ENCODE results near the gene NT5C1A.

Gene NT5C1A

GRCh38 chr1:39663559-39663958 is 8.3 kb downstream of the NT5C1A start:
- DNase-seq (ENCODE audit: extremely low read depth in 1 of 2, low read depth in 1 of 2), result no peak

GRCh38 chr1:39662861-39663260 is 9.0 kb downstream of the NT5C1A start:
- DNase-seq (ENCODE audit: extremely low read depth in 1 of 2, low read depth in 1 of 2), result no peak

GRCh38 chr1:39659538-39659937 is 12.4 kb downstream of the NT5C1A start:
- no peak for DNase-seq (ENCODE audit: extremely low read depth in 1 of 2, low read depth in 1 of 2)

GRCh38 chr1:39659110-39659509 is 12.8 kb downstream of the NT5C1A start:
- DNase-seq (ENCODE audit: extremely low read depth in 1 of 2, low read depth in 1 of 2), result no peak

- peak in 1 of 2 donors; percentile 44 for DNase-seq (ENCODE audit: extremely low read depth in 1 of 2, low read depth in 1 of 2)
Observed at GRCh38 chr1:39657923-39658485, 13.9 kb downstream of the NT5C1A start.

- DNase-seq (ENCODE audit: extremely low read depth in 1 of 2, low read depth in 1 of 2), result no peak
Observed at GRCh38 chr1:39657402-39657801, 14.5 kb downstream of the NT5C1A start.

- no peak for DNase-seq (ENCODE audit: extremely low read depth in 1 of 2, low read depth in 1 of 2)
Observed at GRCh38 chr1:39656391-39656790, 15.5 kb downstream of the NT5C1A start.

GRCh38 chr1:39655578-39656268 is 16.2 kb downstream of the NT5C1A start:
- no peak for DNase-seq (ENCODE audit: extremely low read depth in 1 of 2, low read depth in 1 of 2)

DNA sequence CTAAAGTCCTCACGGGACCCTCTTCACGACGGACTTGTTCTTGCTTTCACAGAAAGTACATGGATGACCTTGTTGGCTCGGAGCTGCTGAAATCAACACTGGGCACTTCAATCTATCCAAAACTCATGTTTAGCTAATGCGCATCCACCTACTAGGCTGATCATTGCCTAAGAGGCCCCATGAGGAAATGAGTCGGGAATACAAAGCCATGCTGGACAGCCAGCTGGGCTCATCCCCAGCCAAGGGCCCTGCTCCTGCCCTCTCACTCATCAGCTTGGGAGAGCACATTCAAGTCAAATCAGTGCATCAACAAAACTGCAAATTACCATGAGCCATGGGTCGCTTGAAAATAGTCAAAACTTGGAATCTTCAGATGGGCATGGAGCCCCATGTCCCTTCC is 17.6 kb downstream of the NT5C1A start:
- no peak for DNase-seq (ENCODE audit: extremely low read depth in 1 of 2, low read depth in 1 of 2)

DNA sequence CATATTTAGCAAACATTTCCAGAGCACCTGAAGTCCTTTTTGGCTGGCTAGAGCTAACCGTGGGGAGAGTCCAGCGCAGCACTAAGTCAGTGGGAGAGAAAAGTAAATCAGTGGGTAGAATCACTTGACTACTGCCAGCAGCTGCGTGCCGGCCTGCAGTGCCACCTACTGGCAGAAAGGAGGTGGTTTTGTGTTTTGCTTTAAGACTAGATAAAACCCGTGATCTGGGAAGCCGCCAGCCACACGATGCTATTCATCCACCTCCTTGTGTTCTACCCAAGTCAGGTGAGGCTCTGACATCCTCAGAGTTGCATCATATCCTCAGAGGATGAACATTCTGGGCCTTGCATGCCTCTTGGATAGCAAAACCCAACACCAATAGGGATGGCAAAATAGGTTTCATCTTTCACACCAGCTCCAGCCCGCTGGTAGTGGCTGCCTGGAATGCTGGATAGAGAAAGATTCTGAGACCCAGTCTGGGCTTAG is 18.3 kb downstream of the NT5C1A start:
- peak in 1 of 2 donors; percentile 61 for DNase-seq (ENCODE audit: extremely low read depth in 1 of 2, low read depth in 1 of 2)

DNA sequence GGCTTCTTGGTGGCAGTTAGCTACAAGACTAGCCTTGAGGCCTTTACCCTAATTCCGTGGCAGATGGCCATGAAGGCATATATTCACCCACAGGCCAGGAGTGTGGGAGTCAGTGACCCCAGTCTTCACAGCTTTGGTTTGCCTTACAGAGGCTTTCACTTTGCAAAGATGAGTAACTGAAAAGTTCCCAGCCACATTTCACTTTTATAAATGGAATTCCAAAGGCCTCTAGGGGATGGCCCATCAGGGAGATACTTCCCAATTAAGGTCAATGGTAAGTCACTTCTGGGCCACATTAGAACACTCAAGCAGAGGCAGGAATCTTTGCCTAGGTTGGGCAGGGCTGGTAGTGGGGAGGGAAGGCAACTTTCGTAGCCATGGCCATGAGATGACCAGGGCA is 19.4 kb downstream of the NT5C1A start:
- no peak for DNase-seq (ENCODE audit: extremely low read depth in 1 of 2, low read depth in 1 of 2)

- DNase-seq (ENCODE audit: extremely low read depth in 1 of 2, low read depth in 1 of 2), result no peak
Observed at GRCh38 chr1:39652105-39652504, 19.8 kb downstream of the NT5C1A start.

- DNase-seq (ENCODE audit: extremely low read depth in 1 of 2, low read depth in 1 of 2), result no peak
Observed at GRCh38 chr1:39650431-39650830, 21.5 kb downstream of the NT5C1A start.

DNA sequence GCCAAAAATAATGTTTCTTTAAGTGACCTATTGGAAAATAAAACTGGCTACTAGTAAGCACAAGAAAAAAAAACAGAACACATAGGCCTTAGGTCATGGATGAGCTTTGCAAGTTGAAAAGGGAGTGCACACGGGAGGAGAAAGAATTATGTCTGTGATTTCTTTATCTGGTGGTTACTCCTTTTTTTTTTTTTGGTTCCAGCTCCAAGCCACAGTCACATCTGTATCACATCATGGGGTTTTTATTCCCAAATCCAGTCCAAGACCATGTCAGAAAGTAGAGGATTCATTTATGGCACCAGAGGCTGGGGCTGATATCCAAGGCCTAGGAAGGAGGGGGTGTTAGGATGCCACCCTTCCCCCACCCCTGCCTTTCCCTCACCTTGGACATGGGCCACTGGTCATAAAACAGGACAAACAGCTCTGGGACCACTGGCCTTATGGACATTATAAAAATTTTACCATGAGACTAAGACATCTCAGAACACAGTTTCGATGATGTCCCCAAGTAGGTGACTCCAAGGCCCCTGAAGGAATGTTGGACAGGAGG is 22.2 kb downstream of the NT5C1A start:
- no peak for DNase-seq (ENCODE audit: extremely low read depth in 1 of 2, low read depth in 1 of 2)

- no peak for DNase-seq (ENCODE audit: extremely low read depth in 1 of 2, low read depth in 1 of 2)
Observed at GRCh38 chr1:39648496-39648895, 23.4 kb downstream of the NT5C1A start.

GRCh38 chr1:39647247-39647646 is 24.7 kb downstream of the NT5C1A start:
- no peak for DNase-seq (ENCODE audit: extremely low read depth in 1 of 2, low read depth in 1 of 2)

- no peak for DNase-seq (ENCODE audit: extremely low read depth in 1 of 2, low read depth in 1 of 2)
Observed at GRCh38 chr1:39646232-39647081, 25.4 kb downstream of the NT5C1A start.

- no peak for DNase-seq (ENCODE audit: extremely low read depth in 1 of 2, low read depth in 1 of 2)
Observed at GRCh38 chr1:39645411-39646043, 26.4 kb downstream of the NT5C1A start.

- no peak for DNase-seq (ENCODE audit: extremely low read depth in 1 of 2, low read depth in 1 of 2)
Observed at GRCh38 chr1:39643705-39644104, 28.2 kb downstream of the NT5C1A start.

DNA sequence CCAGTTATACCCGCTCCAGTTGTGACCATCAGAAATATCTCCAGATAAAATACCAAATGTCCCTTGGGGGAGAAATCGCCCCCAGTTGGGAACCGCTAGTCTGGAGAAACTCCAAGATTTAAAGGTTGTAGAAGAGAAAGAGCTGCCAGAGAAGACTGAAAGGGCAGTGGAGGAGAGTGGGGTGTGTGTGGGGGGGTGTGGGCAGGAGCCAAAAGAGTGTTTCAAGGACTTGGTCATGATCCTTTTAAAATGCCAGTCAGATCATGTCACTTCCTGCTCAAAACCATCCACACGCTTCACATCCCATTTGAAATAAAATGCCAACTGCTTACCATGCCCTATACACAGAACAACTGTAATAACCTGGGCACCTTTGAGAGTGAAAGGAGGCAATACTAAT is 29.1 kb downstream of the NT5C1A start:
- no peak for DNase-seq (ENCODE audit: extremely low read depth in 1 of 2, low read depth in 1 of 2)

DNA sequence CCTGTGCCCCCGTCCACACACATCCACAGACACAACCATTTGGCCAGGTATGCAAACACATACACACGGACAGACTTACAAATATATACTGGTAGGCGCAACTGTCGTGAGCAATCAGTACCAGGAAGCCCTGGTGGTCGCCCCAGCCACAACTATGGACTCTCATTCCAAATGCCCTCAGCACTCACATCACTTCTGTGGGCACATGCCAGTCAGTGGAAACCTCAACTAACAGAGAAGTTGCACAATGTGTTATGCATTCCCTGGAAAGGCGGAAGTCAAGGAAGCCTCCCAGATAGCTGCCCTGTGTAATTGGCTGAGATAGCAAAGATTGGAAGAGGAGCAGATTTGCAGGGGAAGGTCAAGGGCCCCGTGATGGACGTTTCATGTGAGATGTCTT is 31.0 kb downstream of the NT5C1A start:
- DNase-seq (ENCODE audit: extremely low read depth in 1 of 2, low read depth in 1 of 2), result no peak

Measured in activated CD8-positive, alpha-beta memory T cell treated with anti-CD3 and anti-CD28 coated beads for 1 hour (primary cell).